GM18498 (cell line): ENCODE measurements around the gene LZTS3.
"Not testable (repeated sequence)": the region's sequence is repeated elsewhere in the genome, so short reads cannot be mapped to it uniquely, and the experiment has no call there.

Source experiments
- ATAC-seq: cut with Tn5 transposase; IDR thresholded peaks from one replicate; pipeline ENCODE4 v1.9.1; 2021; ENCODE audit warnings: mild to moderate bottlenecking, moderate library complexity; ENCODE audit not compliant: unreplicated experiment

LZTS3 gene

DNA sequence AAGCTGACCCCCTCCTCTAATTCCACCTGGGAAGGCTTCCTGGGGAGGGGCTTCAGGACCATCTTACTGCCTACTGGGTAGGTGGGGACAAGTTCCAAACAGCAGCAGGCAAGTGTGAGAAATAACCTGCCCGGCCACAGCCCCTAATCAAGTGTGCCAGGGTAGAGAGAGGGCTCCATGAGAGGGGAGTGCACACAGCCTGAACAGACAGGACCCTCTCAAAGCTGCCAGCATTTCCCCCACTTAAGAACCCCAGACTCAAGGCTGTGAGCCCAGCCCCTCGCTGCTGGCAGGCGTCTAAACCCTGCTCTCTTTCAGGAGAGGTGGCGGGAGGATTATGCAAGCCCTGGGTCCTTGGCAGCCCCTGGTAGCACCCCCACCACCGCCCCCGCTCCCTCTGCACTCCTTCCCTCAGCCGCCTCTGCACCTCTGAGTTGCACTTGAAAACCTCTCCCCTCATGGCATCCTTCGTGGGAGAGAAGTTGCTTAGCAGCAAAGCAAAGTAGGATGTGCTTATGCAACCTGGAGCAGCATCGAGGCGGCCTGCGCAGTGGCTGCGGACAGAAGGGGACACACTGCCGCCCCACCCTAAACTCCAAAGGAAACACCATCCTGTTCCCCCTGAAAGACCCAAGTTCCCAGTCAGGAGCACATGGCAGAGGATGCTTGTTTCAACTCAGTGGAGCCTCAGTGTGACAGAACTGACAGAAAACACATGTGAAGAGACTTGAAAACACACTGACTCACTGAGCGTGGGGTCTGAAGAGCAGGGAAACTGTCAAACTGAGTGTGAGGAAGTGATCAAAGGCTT lies 20.7 kb upstream of the LZTS3 start:
- no peak for ATAC-seq

DNA sequence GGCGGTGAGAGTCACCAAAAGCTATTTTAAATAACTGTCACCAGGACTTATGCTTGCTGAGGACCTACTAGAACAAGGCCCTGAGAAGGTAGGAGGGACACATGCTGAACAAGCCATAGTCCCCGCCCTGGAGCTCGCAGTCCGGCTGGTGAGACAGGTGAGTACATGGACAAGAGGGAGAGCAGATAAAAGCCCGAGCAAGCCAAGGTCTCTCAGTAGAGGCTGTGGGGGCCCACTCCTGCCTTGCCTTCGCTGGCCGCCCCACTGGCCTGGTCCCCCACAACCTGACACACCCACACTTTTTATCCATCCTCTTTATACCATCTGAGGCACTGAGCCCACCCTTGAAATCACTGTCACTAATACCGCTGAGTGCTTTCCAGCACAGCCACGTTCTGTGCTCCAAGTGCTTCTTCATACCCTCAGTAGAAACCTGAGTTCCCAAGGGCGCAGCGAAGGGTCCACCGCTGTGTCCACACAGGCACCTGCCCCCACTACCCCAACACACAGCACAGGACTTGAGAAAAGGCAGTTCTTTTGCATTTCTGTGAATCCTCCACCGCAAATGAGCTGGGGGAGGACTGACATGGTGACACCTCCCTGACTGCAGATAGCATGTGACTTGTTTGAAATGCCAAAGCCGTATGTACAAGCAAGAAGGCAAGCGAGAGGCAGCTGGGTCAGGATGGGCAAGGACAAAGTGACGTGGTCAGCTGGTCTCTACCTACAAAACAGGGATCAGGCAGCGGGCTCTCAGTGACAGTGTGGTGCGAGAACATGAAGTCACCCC lies 19.1 kb upstream of the LZTS3 start:
- no peak for ATAC-seq

GRCh38 chr20:3190681-3191111 lies 17.3 kb upstream of the LZTS3 start:
- no peak for ATAC-seq

DNA sequence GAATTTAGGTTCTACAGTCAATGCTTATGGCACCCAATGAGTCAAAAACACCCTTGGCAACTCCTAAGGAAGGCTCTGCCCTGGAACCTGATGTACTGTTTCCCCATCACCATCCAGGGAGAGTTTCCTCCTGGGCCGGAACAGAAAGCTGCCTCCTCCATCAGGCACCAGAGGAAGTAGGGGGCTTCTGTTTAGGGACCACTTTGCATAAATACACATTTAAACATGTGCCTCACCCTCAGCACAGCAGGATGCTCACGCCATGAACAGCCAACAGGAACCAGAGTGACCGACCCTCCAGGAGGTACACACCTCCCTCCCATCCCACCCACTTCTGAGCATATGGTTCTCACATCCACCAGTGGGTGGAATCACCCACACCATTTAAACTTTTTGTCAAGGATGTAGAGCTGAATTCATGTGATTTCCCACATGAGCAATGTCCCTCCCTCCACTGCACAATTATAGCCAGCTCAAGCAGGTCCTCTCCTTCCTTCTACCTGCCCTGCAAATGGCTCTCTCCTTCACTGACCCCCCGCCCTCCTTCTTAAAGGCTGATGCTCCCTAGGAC lies 16.3 kb upstream of the LZTS3 start:
- no peak for ATAC-seq

GRCh38 chr20:3188823-3189413 lies 15.6 kb upstream of the LZTS3 start:
- ATAC-seq: no peak

GRCh38 chr20:3187861-3188260 lies 14.5 kb upstream of the LZTS3 start:
- not testable (repeated sequence) for ATAC-seq

- no peak for ATAC-seq
These were observed 10.7 kb upstream of the LZTS3 start for GRCh38 chr20:3183896-3184612.

DNA sequence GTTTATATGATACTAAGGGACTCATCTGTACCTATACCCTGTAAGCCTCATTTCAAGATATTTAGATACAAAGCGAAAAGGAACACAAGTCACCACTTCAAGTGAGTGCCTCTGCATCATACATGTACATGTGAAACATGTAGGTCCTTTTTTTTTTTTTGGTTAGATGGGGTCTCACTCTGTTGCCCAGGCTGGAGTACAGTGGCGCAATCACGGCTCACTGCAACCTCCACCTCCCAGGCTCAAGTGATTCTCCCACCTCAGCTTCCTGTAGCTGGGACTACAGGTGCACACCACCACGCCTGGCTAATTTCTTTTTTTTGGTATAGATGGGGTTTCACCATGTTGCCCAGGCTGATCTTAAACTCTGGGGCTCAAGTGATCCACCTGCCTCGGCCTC lies 9.1 kb upstream of the LZTS3 start:
- ATAC-seq: not testable (repeated sequence)

DNA sequence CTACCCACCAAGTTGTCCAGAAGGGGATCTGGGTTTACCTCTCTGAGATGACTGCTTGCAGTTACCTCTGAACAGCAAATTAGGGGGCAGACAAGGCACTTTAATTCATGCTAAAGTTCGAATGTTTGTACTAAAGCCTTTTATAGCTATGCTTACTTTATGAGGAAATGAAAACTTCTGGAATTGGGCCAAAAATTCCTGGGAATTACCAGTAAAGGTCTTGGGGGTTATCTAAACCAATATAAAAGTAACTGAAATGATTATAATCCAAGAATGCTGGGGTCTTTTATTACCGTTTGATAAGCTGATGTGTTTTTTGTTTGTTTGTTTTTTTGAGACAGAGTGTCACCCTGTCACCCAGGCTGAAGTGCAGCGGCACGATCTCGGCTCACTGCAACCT lies 7.9 kb upstream of the LZTS3 start:
- no peak for ATAC-seq

DNA sequence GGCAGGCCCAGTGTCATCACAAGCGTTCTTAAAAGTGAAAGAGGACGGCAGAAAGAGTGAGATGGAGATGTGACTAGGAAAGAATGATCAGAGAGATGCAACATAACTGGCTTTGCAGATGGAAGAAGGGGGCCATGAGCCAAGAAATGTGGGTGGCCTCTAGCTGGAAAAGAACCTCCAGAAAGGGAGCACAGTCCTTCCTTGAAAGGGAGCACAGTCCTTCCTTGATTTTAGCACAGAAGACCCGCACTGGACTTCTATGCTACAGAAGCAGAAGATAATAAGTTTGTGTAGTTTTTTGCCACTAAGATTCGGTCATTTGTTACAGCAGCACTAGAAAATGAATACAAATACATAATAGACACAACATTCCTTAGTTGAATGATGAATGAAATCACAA lies 7.0 kb upstream of the LZTS3 start:
- ATAC-seq: no peak

GRCh38 chr20:3177746-3178485 lies 4.6 kb upstream of the LZTS3 start:
- ATAC-seq: no peak

DNA sequence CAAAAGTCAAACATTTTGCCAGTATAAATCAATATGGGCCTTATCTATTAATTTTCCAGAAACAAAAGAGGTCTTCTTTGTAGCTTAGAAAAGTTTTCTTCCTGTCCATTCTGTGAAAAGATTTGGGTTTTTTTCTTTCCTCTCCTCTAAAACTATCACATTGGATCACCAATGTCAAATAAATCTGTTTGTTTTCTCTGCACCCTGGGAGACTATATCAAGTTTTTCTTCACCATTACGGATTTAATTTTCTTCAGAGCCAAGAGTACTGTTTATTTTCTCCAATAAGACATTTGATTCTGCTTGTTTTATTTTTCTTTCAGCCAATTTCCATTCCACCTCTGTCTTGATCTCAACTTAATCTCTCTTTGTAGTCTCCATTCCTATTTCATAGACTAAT lies 1.9 kb upstream of the LZTS3 start:
- ATAC-seq: no peak

GRCh38 chr20:3174442-3175261 lies 1.3 kb upstream of the LZTS3 start:
- no peak for ATAC-seq

GRCh38 chr20:3173610-3174441 lies 477 bp upstream of the LZTS3 start:
- ATAC-seq: peak; percentile 89

GRCh38 chr20:3172126-3172932 lies 1.0 kb downstream of the LZTS3 start:
- no peak for ATAC-seq

DNA sequence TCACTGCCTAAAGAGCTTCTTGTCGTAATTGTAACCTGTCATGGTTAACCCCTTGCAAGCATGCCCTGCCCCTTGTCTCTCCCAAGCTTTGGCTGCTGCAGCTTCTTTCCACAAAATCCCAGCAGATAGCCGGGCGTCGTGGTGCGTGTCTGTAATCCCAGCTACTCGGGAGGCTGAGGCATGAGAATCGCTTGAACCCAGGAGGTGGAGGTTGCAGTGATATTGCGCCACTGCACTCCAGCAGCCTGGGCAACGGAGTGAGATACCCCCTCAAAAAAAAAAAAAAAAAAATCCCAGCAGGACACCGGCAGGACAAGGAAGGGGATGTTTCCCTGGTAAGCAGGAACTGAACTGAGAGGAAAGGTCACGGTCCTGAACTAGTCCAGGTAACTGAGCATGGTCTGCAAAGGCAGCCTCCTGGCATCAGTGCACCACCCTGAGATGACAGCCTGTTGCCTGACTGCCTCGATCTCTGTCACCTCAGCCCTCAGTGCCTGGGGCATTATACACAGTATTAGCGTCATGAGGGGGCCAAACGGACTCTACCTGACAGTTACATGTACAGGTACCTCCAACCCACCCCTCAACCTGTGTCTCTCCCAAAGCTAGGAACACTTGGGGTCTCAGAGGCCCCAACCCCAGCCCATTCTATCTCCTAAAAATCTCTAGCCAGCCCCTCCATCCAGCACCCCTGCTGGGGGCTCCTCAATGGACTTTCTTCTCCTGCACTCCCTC lies 1.8 kb downstream of the LZTS3 start:
- ATAC-seq: no peak
